Neural progenitor cell (in vitro differentiated cells): ENCODE results near the gene CHD6. TPM values are rescaled to one million over a fixed set of nuclear protein-coding genes. Genes with fewer than 3 reads are reported as not detected.

Experiments
- DNase-seq: peaks from one replicate; pipeline ENCODE4 v3.0.0-alpha.2; 2016; ENCODE audit warnings: low spot score
- H2AFZ ChIP-seq: fragments of 200-600 bp; sonication (generic); replicated peaks from 2 replicates; pipeline ENCODE4 v1.6.1; 2016; ENCODE audit warnings: antibody characterized with exemption
- H3F3A ChIP-seq: fragments of 200-600 bp; sonication (generic); 2 replicates; pipeline ENCODE4 v1.6.1; 2016; ENCODE audit warnings: antibody characterized with exemption, low read depth
- H3K27ac ChIP-seq: fragments of 200-600 bp; sonication (generic); 2 replicates; pipeline ENCODE4 v1.5.1; 2016; ENCODE audit warnings: mild to moderate bottlenecking
- H3K27me3 ChIP-seq: fragments of 200-600 bp; sonication (generic); 2 replicates; pipeline ENCODE4 v1.6.1; 2016; ENCODE audit warnings: mild to moderate bottlenecking, moderate library complexity
- H3K36me3 ChIP-seq: fragments of 200-600 bp; sonication (generic); 2 replicates; pipeline ENCODE4 v1.5.1; 2016
- H3K4me1 ChIP-seq: fragments of 200-600 bp; sonication (generic); 2 replicates; pipeline ENCODE4 v1.6.1; 2016; ENCODE audit warnings: mixed run types
- H3K4me2 ChIP-seq: fragments of 200-600 bp; sonication (generic); 2 replicates; pipeline ENCODE4 v1.6.1; 2016
- H3K4me3 ChIP-seq: fragments of 200-600 bp; sonication (generic); 2 replicates; pipeline ENCODE4 v1.5.1; 2016
- H3K79me2 ChIP-seq: fragments of 200-600 bp; sonication (generic); 2 replicates; pipeline ENCODE4 v1.6.1; 2016; ENCODE audit warnings: low read depth
- H3K9ac ChIP-seq: fragments of 200-600 bp; sonication (generic); 2 replicates; pipeline ENCODE4 v1.6.1; 2016
- H3K9me3 ChIP-seq: fragments of 200-600 bp; sonication (generic); 2 replicates; pipeline ENCODE4 v1.5.1; 2016; ENCODE audit warnings: low read depth
- H4K20me1 ChIP-seq: fragments of 200-600 bp; sonication (generic); 2 replicates; pipeline ENCODE4 v1.6.1; 2016; ENCODE audit warnings: low read depth
- H3K27ac Mint-ChIP-seq: 3 replicates; pipeline ENCODE4 v1.8.0; 2021; ENCODE audit warnings: mixed read lengths
- H3K27me3 Mint-ChIP-seq: 2 replicates; pipeline ENCODE4 v1.8.0; 2022; ENCODE audit warnings: low read depth, mild to moderate bottlenecking, inconsistent platforms, moderate library complexity, mixed read lengths; ENCODE audit not compliant: insufficient read depth
- H3K36me3 Mint-ChIP-seq: 3 replicates; pipeline ENCODE4 v1.8.0; 2021; ENCODE audit warnings: mixed read lengths
- H3K4me1 Mint-ChIP-seq: 3 replicates; pipeline ENCODE4 v1.8.0; 2021; ENCODE audit warnings: mixed read lengths
- H3K4me3 Mint-ChIP-seq: 3 replicates; pipeline ENCODE4 v1.8.0; 2021; ENCODE audit warnings: mild to moderate bottlenecking, moderate library complexity, mixed read lengths
- H3K9me3 Mint-ChIP-seq: 3 replicates; pipeline ENCODE4 v1.8.0; 2020; ENCODE audit warnings: mixed read lengths
- CTCF ChIP-seq: fragments of 200-600 bp; sonication (generic); IDR thresholded peaks from 2 replicates; pipeline ENCODE4 v1.5.1; 2017; ENCODE audit warnings: antibody characterized with exemption, mild to moderate bottlenecking
- EZH2 ChIP-seq: fragments of 200-600 bp; sonication (generic); IDR thresholded peaks from 2 replicates; pipeline ENCODE4 v1.6.1; 2017; ENCODE audit warnings: antibody characterized with exemption, mild to moderate bottlenecking, moderate library complexity
- EZH2phosphoT487 ChIP-seq: fragments of 200-600 bp; sonication (generic); IDR thresholded peaks from 2 replicates; pipeline ENCODE4 v1.6.1; 2017; ENCODE audit warnings: antibody characterized with exemption
- total RNA-seq: library from RNA; depleted of rRNA; stranded (reverse); fragments of >200 nt; gene quantifications from 2 replicates; pipeline ENCODE4 v1.2.3, GENCODE V29; 2015; ENCODE audit warnings: low replicate concordance

The CHD6 gene
- total RNA-seq, 1 donor from 2014 or later = 76.1 TPM

DNA sequence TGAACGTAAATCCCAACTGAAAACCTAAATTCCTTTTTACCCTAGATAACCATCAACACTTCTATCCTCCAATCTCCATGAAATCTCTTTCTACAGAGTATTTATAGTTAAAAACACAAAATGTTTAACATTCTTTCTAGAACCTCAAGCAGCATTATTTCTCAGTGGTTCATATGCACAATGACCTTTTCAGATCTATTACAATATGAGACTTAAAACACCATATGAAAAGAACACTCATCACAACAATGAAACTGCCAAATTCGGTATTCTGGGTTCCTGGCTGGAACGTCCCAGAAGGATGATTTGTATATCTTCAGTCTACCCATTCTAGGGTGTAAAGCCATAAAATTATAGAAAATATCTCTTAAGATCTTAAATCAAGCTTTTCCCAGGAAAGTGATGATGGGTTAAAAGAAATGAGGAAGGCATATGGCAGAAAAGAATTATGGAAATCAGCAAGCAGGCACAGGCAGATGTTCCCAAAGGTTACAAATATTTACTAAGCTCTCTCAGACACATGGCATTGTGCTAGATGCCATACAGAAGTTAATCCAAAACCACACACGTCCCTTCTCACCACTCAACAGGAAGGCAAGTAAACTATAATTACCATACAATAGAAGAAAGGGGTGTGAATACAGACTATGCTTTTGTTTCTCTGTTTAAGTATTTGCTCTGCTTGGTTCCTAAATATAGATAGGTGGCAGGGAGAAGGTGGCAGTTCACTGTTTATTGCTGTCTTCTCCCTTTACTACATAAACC is 118.0 kb downstream of the CHD6 start:
- H3K9ac ChIP-seq = no peak overlapping the region
- H3K36me3 ChIP-seq = no peaks in the 10 kb centered on the region
- no peak overlapping the region for H3K4me3 ChIP-seq
- H3K27me3 Mint-ChIP-seq = no peaks in the 10 kb centered on the region
- no peak overlapping the region for H3K4me2 ChIP-seq
- H3K27ac Mint-ChIP-seq = no peak overlapping the region
- H3K79me2 ChIP-seq = peaks cover 13% of the 10 kb centered on the region
- H3F3A ChIP-seq = no peaks in the 10 kb centered on the region
- peaks cover 7% of the 10 kb centered on the region for H3K9me3 Mint-ChIP-seq
- no peak overlapping the region for H3K27ac ChIP-seq
- H3K4me3 Mint-ChIP-seq = no peak overlapping the region
- H2AFZ ChIP-seq = no peak overlapping the region
- no peaks in the 10 kb centered on the region for H3K27me3 ChIP-seq
- peaks cover 5% of the 10 kb centered on the region for H4K20me1 ChIP-seq
- no peaks in the 10 kb centered on the region for H3K4me1 ChIP-seq
- H3K9me3 ChIP-seq = no peaks in the 10 kb centered on the region
- no peak for DNase-seq
- peaks cover 27% of the 10 kb centered on the region for H3K36me3 Mint-ChIP-seq
- TF ChIP-seq EZH2phosphoT487 (no peak), CTCF (no peak), EZH2 (no peak)
- H3K4me1 Mint-ChIP-seq = no peaks in the 10 kb centered on the region

- Histone ChIP-seq H3K36me3 (no peaks in the 10 kb centered on the region), H2AFZ (no peak overlapping the region), H3K79me2 (peaks cover 13% of the 10 kb centered on the region), H4K20me1 (peaks cover 5% of the 10 kb centered on the region), H3K27ac (no peak overlapping the region), H3K4me3 (no peak overlapping the region), H3K27me3 (no peaks in the 10 kb centered on the region), H3K4me2 (no peak overlapping the region), H3K9me3 (no peaks in the 10 kb centered on the region), H3K4me1 (no peaks in the 10 kb centered on the region), H3F3A (no peaks in the 10 kb centered on the region), H3K9ac (no peak overlapping the region)
- H3K9me3 Mint-ChIP-seq = peaks cover 1% of the 10 kb centered on the region
- peaks cover 20% of the 10 kb centered on the region for H3K36me3 Mint-ChIP-seq
- H3K27ac Mint-ChIP-seq = no peak overlapping the region
- no peak for DNase-seq
- H3K27me3 Mint-ChIP-seq = no peaks in the 10 kb centered on the region
- no peaks in the 10 kb centered on the region for H3K4me1 Mint-ChIP-seq
- no peak overlapping the region for H3K4me3 Mint-ChIP-seq
- TF ChIP-seq EZH2phosphoT487 (no peak), CTCF (no peak), EZH2 (no peak)
These were observed 119.1 kb downstream of the CHD6 start for GRCh38 chr20:41499064-41499463.

DNA sequence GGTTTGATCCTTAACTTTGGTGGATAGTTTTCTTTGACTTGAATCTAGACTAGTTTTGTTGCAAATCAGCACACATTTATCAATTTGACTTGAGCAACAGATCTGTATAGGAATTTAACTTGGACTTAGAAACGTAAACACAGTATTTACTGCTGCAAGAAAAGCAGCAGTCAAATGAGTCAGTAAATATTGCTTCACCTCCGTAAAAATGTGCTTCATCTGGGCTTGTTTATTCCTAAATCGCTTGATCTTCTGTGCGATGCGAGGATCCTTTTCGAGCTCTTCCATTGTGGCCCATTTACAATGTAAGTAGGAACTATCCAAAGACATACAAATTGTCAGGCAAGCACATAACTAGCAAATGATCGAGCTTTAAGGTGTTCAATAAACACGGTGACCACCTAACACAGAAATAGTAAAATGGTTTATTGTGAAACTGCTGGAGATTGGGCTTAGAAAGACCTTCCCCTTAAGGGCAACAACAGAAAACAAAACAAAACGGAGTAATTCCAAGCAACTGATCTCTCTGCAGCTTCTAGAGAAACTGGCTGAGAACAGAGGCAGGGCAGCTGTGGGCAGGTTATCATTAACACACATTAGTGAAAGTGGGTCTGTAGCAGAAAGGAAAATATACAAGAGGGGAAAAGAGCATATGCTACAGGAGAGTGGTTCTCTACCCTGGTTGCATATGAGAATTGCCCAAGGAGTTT is 120.8 kb downstream of the CHD6 start:
- no peak overlapping the region for H3K27ac ChIP-seq
- H3K9ac ChIP-seq = no peak overlapping the region
- no peaks in the 10 kb centered on the region for H3K9me3 ChIP-seq
- TF ChIP-seq CTCF (no peak), EZH2phosphoT487 (no peak), EZH2 (no peak)
- H3K9me3 Mint-ChIP-seq = no peaks in the 10 kb centered on the region
- H3F3A ChIP-seq = no peaks in the 10 kb centered on the region
- no peak overlapping the region for H3K4me3 Mint-ChIP-seq
- peaks cover 21% of the 10 kb centered on the region for H3K36me3 Mint-ChIP-seq
- H3K36me3 ChIP-seq = no peaks in the 10 kb centered on the region
- H3K4me3 ChIP-seq = no peak overlapping the region
- H2AFZ ChIP-seq = no peak overlapping the region
- no peaks in the 10 kb centered on the region for H3K27me3 ChIP-seq
- no peaks in the 10 kb centered on the region for H3K27me3 Mint-ChIP-seq
- H3K4me1 ChIP-seq = no peaks in the 10 kb centered on the region
- H3K79me2 ChIP-seq = peaks cover 5% of the 10 kb centered on the region
- H4K20me1 ChIP-seq = peaks cover 5% of the 10 kb centered on the region
- H3K4me1 Mint-ChIP-seq = no peaks in the 10 kb centered on the region
- no peak for DNase-seq
- H3K4me2 ChIP-seq = no peak overlapping the region
- H3K27ac Mint-ChIP-seq = no peak overlapping the region
